IMR-90 (cell line): Measurements from ENCODE around the gene SENP6.
A peak's percentile ranks its signal among the peaks of the same experiment; 100 is the strongest.

Experiments used
- CEBPB ChIP-seq: IDR thresholded peaks from 2 replicates; pipeline ENCODE4 v1.6.1; 2012; ENCODE audit warnings: low read depth, low read length, improper control_type of control experiment
- FOS ChIP-seq: fragments of 150-350 bp; IDR thresholded peaks from 2 replicates; pipeline ENCODE4 v1.6.1; 2016; ENCODE audit warnings: low read depth, low read length
- NFE2L2 ChIP-seq: fragments of 150-350 bp; IDR thresholded peaks from 2 replicates; pipeline ENCODE4 v1.6.1; 2016; ENCODE audit warnings: low read depth, mild to moderate bottlenecking, low read length
- POLR2A ChIP-seq: IDR thresholded peaks from 2 replicates; pipeline ENCODE4 v1.6.1; 2012; ENCODE audit warnings: mild to moderate bottlenecking, low read depth, low read length
- RFX5 ChIP-seq: IDR thresholded peaks from 2 replicates; pipeline ENCODE4 v1.8.0; 2012; ENCODE audit warnings: low read depth, mild to moderate bottlenecking, low read length, moderate library complexity
- SMC3 ChIP-seq: fragments of 150-350 bp; IDR thresholded peaks from 2 replicates; pipeline ENCODE4 v1.6.1; 2016; ENCODE audit warnings: low read depth, mild to moderate bottlenecking, antibody characterized with exemption, low read length, moderate library complexity
- TF ChIP-seq, protein P1 (sequence below): conservative IDR thresholded peaks from 2 replicates; pipeline ENCODE4 v1.5.1; 2012; ENCODE audit warnings: mild to moderate bottlenecking, low read depth, low read length, improper control_type of control experiment
- TF ChIP-seq, protein P2 (sequence below): fragments of 150-350 bp; IDR thresholded peaks from 2 replicates; pipeline ENCODE4 v1.6.1; 2017; ENCODE audit warnings: mild to moderate bottlenecking, antibody characterized with exemption, low read length, low read depth

DNA sequence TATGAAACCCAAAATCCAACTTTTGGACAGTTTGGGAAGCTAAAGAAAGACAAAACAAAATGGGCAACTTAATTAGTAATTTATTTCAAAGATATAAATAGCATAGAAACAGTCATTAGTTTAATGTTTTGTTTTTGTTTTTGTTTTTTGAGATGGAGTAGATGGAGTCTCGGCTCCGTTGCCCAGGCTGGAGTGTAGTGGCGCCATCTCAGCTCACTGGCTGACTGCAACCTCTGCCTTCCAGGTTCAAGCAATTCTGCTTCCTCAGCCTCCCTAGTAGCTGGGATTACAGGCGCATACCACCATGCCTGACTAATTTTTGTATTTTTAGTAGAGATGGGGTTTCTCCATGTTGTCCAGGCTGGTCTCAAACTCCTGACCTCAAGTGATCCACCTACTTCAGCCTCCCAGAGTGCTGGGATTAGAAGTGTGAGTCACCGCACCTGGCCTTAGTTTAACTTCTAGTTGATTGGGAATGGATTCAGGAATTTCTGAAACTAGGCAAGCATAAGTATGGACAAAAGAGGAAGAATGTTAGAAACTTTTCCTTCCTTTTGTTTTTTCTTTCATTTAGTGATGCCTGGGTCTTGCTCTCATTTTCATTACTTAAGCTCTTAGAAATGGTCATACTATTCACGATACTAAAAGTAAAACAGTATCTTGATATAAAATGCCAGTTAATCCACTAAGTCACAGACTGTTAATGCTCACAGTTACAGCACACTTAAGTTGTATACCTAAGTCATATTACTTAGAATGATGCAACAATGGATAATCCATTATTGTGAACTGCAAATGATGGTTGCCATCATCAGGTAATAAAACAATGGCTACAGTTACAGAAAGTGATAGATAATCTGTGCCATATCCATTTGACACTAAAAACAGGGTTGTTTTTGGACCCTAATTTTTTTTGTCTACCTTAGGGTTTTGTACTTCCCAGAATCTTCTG is 8.2 kb downstream of the SENP6 start:
- TF ChIP-seq POLR2A (no peak), NFE2L2 (no peak), RFX5 (no peak), FOS (no peak), CEBPB (peak; percentile 78), SMC3 (no peak)
- TF ChIP-seq, protein P1, sequence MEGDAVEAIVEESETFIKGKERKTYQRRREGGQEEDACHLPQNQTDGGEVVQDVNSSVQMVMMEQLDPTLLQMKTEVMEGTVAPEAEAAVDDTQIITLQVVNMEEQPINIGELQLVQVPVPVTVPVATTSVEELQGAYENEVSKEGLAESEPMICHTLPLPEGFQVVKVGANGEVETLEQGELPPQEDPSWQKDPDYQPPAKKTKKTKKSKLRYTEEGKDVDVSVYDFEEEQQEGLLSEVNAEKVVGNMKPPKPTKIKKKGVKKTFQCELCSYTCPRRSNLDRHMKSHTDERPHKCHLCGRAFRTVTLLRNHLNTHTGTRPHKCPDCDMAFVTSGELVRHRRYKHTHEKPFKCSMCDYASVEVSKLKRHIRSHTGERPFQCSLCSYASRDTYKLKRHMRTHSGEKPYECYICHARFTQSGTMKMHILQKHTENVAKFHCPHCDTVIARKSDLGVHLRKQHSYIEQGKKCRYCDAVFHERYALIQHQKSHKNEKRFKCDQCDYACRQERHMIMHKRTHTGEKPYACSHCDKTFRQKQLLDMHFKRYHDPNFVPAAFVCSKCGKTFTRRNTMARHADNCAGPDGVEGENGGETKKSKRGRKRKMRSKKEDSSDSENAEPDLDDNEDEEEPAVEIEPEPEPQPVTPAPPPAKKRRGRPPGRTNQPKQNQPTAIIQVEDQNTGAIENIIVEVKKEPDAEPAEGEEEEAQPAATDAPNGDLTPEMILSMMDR: no peak
- TF ChIP-seq, protein P2, sequence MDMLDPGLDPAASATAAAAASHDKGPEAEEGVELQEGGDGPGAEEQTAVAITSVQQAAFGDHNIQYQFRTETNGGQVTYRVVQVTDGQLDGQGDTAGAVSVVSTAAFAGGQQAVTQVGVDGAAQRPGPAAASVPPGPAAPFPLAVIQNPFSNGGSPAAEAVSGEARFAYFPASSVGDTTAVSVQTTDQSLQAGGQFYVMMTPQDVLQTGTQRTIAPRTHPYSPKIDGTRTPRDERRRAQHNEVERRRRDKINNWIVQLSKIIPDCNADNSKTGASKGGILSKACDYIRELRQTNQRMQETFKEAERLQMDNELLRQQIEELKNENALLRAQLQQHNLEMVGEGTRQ: no peak
